Nephron (organoid): ENCODE measurements around the gene PPARD.

Source experiments
- H3K27ac Mint-ChIP-seq, 3 experiments: 2 replicates each; pipeline ENCODE4 v1.8.0; 2020; ENCODE audit warnings: mixed read lengths in 3 of 3, mild to moderate bottlenecking in 2 of 3, moderate library complexity in 1 of 3
- H3K27me3 Mint-ChIP-seq: 2 replicates; pipeline ENCODE4 v1.8.0; 2021; ENCODE audit warnings: low read depth, mild to moderate bottlenecking, moderate library complexity, mixed read lengths
- H3K36me3 Mint-ChIP-seq: 2 replicates; pipeline ENCODE4 v1.8.0; 2020; ENCODE audit warnings: low read depth, mixed read lengths
- H3K4me1 Mint-ChIP-seq: 2 replicates; pipeline ENCODE4 v1.8.0; 2020; ENCODE audit warnings: mixed read lengths
- H3K4me3 Mint-ChIP-seq, 3 experiments: 2 replicates each; pipeline ENCODE4 v1.8.0; 2020; ENCODE audit warnings: mild to moderate bottlenecking in 3 of 3, mixed read lengths in 3 of 3, moderate library complexity in 2 of 3
- H3K9me3 Mint-ChIP-seq: 2 replicates; pipeline ENCODE4 v1.8.0; 2020; ENCODE audit warnings: mixed read lengths
- TF ChIP-seq, protein P1 (sequence below), 3 experiments: fragments of 200-600 bp; sonication (generic); IDR thresholded peaks; one replicate each; pipeline ENCODE4 v1.5.0; 2021; ENCODE audit warnings: antibody characterized with exemption in 3 of 3; ENCODE audit not compliant: unreplicated experiment in 3 of 3

Gene PPARD

DNA sequence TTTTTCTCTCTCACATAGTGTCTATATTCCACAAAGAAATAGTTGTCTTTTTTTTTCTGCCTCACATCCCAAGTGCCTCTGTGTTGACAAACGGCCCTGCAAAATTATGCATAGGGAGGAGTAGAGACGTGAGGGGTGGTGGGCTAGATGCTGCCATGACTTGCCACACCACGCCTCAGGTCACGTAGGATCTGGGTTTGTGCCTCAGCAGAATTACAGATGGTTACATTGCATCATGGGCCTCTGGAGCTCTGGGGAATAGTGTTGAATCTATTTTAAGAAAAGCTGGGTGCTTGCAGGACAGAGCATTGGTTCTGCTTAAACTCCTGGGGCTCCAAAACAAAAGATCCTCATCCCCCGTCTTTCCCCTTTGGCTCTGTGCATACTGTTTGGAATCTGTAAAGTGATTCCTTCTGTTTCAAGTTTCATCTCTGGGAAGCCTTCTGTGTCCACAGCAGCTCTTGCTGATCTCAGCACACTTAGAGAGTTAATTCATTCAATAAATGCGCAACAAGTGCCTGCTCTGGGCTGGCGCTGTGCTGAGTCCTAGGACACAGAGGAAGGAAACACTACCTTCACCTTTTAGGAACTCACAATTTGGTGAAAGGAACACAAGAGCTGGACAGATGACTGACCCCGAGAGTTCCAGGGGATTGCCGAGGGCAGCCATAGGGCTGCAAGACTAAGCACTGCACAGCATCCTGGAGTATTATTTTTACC is 112.2 kb downstream of the PPARD start:
- Mint-ChIP-seq H3K27ac (peak overlapping the region; percentile 32 to 68 (median 53)), H3K4me1 (peaks cover 47% of the 10 kb centered on the region), H3K9me3 (no peaks in the 10 kb centered on the region), H3K27me3 (peaks cover 4% of the 10 kb centered on the region), H3K4me3 (peak overlapping the region; percentile 80 to 91 (median 84)), H3K36me3 (peaks cover 23% of the 10 kb centered on the region)
- TF ChIP-seq, protein P1, sequence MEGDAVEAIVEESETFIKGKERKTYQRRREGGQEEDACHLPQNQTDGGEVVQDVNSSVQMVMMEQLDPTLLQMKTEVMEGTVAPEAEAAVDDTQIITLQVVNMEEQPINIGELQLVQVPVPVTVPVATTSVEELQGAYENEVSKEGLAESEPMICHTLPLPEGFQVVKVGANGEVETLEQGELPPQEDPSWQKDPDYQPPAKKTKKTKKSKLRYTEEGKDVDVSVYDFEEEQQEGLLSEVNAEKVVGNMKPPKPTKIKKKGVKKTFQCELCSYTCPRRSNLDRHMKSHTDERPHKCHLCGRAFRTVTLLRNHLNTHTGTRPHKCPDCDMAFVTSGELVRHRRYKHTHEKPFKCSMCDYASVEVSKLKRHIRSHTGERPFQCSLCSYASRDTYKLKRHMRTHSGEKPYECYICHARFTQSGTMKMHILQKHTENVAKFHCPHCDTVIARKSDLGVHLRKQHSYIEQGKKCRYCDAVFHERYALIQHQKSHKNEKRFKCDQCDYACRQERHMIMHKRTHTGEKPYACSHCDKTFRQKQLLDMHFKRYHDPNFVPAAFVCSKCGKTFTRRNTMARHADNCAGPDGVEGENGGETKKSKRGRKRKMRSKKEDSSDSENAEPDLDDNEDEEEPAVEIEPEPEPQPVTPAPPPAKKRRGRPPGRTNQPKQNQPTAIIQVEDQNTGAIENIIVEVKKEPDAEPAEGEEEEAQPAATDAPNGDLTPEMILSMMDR (IDR thresholded peaks at IDR 0.05; ENCODE audit: unreplicated experiment in 3 of 3), result no peak

DNA sequence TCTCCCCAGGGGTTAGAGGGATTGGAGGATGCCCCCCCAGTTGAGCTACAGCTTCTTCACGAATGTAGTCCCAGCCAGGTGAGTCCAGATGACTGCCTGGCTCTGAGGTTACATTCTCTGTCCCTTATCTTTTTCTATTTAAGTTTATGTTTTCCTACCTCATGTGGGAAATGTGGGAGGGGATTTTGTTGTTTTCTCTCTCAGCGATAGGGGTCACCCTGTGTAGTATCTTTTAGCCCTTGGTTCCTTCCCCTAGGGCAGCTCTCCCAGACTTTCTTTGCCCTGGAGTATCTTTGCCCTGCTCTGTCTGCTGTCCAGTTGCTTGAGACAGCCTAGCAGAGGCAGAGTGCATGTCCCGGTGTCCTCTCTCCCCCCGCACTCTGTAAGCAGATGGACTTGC is 115.5 kb downstream of the PPARD start:
- H3K27ac Mint-ChIP-seq, result no peak overlapping the region
- peaks cover 38% of the 10 kb centered on the region for H3K36me3 Mint-ChIP-seq
- H3K4me3 Mint-ChIP-seq, result no peak overlapping the region
- H3K9me3 Mint-ChIP-seq, result no peaks in the 10 kb centered on the region
- peaks cover 40% of the 10 kb centered on the region for H3K4me1 Mint-ChIP-seq
- no peaks in the 10 kb centered on the region for H3K27me3 Mint-ChIP-seq
- TF ChIP-seq, protein P1 (IDR thresholded peaks at IDR 0.05; ENCODE audit: unreplicated experiment in 3 of 3), result no peak

DNA sequence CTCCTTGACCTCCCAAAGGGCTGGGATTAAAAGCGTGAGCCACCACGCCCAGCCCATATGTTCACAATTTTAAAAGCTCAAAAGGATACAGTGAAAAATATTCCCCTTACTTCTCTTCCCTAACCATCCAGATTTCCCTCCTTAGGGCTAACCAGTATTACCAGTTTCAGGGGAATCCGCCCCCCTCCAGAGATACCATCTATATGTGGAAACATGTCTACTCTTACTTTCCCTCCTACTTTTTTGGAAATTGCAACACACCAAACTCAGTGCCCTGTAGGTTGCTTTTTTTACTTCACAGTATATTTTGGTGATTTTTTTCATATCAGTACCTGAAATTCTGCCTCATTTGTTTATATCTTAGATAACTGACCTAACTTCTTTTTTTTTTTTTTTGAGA is 118.9 kb downstream of the PPARD start:
- H3K9me3 Mint-ChIP-seq, result no peaks in the 10 kb centered on the region
- TF ChIP-seq, protein P1 (IDR thresholded peaks at IDR 0.05; ENCODE audit: unreplicated experiment in 3 of 3), result no peak
- no peak overlapping the region for H3K27ac Mint-ChIP-seq

DNA sequence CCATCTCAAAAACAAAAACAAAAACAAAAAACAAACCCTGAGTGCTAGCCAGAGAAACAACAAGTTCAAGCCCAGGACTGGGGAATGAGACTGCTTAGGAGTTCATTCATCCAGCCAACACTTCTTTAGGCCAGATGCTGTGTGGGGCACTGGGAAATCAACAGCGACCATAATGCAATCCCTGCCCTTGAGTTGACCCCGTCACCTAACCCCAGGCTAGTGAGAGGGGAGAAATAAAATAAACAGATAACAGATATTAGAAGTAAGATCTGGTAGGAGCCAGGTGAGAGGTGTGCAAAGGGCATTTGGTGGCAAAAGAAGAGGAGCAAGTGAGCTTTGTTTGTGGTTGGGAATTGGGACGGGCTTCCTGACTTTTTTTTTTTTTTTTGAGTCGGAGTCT is 120.9 kb downstream of the PPARD start:
- Mint-ChIP-seq H3K4me3 (no peak overlapping the region), H3K9me3 (no peaks in the 10 kb centered on the region), H3K4me1 (peaks cover 15% of the 10 kb centered on the region), H3K27ac (no peak overlapping the region), H3K27me3 (no peaks in the 10 kb centered on the region), H3K36me3 (peaks cover 42% of the 10 kb centered on the region)
- TF ChIP-seq, protein P1 (IDR thresholded peaks at IDR 0.05; ENCODE audit: unreplicated experiment in 3 of 3), result no peak

More for the DNA sequence above, 118.9 kb downstream of the PPARD start:
- Mint-ChIP-seq H3K27me3 (no peaks in the 10 kb centered on the region), H3K36me3 (peaks cover 41% of the 10 kb centered on the region), H3K4me1 (peaks cover 15% of the 10 kb centered on the region), H3K4me3 (no peak overlapping the region)

DNA sequence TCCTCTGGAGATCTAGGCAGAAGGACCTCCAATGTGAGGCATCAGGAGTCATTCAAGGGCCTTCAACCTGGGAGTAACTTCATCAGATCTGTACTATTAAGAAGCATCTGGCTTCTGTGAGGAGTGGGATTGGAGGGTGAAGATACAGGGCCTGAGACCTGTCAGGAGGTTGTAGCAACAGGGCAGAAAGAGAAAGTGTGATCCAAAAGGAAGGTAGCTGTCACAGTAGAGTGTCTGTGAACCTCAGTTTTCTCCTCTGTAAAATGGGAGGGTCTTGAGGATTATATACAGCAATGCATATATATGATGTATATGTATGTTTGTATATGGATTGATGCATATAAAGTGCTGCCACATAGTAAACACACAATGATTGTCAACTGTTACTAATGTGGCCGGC is 123.3 kb downstream of the PPARD start:
- no peaks in the 10 kb centered on the region for H3K27me3 Mint-ChIP-seq
- peak overlapping the region in 2 of 3 experiments; percentile 19 to 42 for H3K4me3 Mint-ChIP-seq
- H3K4me1 Mint-ChIP-seq, result peaks cover 22% of the 10 kb centered on the region
- H3K36me3 Mint-ChIP-seq, result peaks cover 43% of the 10 kb centered on the region
- TF ChIP-seq, protein P1 (IDR thresholded peaks at IDR 0.05; ENCODE audit: unreplicated experiment in 3 of 3), result no peak
- H3K27ac Mint-ChIP-seq, result no peak overlapping the region
- no peaks in the 10 kb centered on the region for H3K9me3 Mint-ChIP-seq
